Right ventricle myocardium superior (tissue), 1 donor: ENCODE data around the gene MDH1. TPM values are rescaled to one million over a fixed set of nuclear protein-coding genes. Genes with fewer than 3 reads are reported as not detected.
A peak's percentile ranks its signal among the peaks of the same experiment; 100 is the strongest.
"Not testable (repeated sequence)": the region's sequence is repeated elsewhere in the genome, so short reads cannot be mapped to it uniquely, and the experiment has no call there.

Source experiments
- ATAC-seq: fragments of 200-7000 bp; cut with Tn5 transposase; one replicate; pipeline ENCODE4 v1.9.1; 2020; ENCODE audit warnings: mild to moderate bottlenecking; ENCODE audit not compliant: poor library complexity
- DNase-seq: peaks from one replicate; pipeline ENCODE4 v3.0.0-alpha.2; 2020
- intact Hi-C: fragments of 100-400 bp; cut with DNase I; formaldehyde crosslinking; loops from one replicate; pipeline ENCODE4 v1.11.2; 2022
- total RNA-seq: library from RNA; stranded (reverse); fragmentation: NEBNext Ultra II Directional; extraction: Animal tissue kit (Norgen Biotek cat#: 25700); gene quantifications from one replicate; pipeline ENCODE4 v1.2.1, GENCODE V29; 2021
- donor health status: DM: no; HTN: yes; CAD: no; lungs with severe emphysema.

MDH1 gene
- total RNA-seq, 1 donor from 2014 or later = 1,328 TPM

DNA sequence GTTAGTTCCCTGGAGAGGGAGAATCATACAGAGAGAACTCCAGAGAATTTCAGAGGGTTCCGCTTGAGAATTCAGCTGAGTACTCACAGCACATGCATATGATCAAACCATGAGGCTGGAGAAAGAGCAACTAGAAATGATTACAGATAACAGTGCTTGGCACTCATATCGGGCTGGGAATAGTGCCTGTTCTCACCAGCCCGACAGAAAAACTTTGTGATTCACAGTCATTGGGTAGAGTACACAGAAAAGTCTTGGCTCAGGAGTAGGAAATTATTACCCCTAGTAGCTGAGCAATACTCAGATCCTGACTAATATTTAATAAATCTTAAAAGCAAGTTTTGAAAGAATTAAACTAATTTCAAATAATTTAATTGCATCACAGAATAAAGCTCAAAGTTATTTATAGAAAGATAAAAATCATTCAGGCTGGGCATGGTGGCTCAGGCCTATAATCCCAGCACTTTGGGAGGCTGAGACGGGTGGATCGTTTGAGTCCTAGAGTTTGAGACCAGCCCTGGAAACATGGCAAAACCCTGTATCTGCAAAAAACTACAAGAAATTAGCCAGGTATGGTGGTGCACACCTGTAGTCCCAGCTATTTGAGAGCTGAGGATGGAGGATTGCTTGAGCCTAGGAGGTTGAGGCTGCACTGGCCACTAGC, 7.3 kb upstream of the MDH1 start:
- DNase-seq (peak; percentile 44), ATAC-seq (peak; percentile 93)
- intact Hi-C loops = no loop called here

- intact Hi-C loops = no loop called here
- DNase-seq = no peak
- no peak for ATAC-seq
Observed at GRCh38 chr2:63582873-63583272, 5.9 kb upstream of the MDH1 start.

GRCh38 chr2:63587814-63588384, 864 bp upstream of the MDH1 start:
- ATAC-seq = no peak
- intact Hi-C loops = no loop called here

GRCh38 chr2:63589148-63589958, 590 bp downstream of the MDH1 start:
- ATAC-seq (peak; percentile 25), DNase-seq (no peak)
- intact Hi-C loops = no loop called here

More at GRCh38 chr2:63587814-63588384, 864 bp upstream of the MDH1 start:
- DNase-seq = no peak

DNA sequence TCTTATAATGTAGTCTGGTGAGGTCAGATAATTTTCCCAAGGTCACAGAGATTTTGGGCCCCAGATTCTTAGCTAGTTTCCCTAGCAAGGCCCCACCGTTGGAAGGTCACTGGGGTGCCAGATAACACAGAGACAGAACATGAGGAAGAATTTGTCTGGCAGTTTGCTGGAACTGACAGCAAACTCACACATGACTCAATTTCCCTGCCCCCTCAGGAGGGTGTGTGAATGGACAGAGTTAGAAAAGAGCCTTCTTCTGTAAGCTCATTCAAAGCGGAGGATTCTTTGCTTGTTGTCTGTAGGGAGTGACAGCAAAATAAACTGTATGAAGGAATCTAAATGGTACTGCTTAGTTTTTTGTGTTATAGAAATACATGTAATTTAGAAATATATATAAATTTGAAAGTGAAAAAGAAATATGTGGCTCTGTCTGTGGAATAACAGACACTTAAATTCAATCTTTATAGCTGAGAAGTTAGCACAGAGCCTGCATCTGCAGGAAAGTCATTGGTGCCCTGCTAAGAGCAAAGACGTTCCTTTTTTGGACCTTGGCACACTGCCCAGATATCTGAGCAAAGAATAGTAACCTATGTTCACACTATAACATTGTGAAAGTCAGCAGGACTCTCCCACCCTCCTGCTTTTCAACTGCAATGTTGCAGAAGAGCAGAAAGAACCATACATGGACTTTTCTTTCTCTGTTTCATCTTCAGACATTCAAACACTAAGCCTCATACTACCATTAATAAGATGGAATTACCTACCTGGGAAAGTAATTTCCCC, 2.1 kb downstream of the MDH1 start:
- ATAC-seq (peak; percentile 48), DNase-seq (peak; percentile 42)
- intact Hi-C loops = no loop called here

GRCh38 chr2:63591566-63592175, 2.9 kb downstream of the MDH1 start:
- DNase-seq (no peak), ATAC-seq (no peak)
- intact Hi-C loops = no loop called here

GRCh38 chr2:63594660-63595059, 5.9 kb downstream of the MDH1 start:
- intact Hi-C loops = no loop called here
- ATAC-seq = no peak
- DNase-seq = no peak

- no peak for DNase-seq
- intact Hi-C loops = no loop called here
- ATAC-seq = no peak
Observed at GRCh38 chr2:63596401-63596883, 7.7 kb downstream of the MDH1 start.

GRCh38 chr2:63598981-63599380, 10.2 kb downstream of the MDH1 start:
- no peak for DNase-seq
- intact Hi-C loops = no loop called here
- ATAC-seq = no peak

DNA sequence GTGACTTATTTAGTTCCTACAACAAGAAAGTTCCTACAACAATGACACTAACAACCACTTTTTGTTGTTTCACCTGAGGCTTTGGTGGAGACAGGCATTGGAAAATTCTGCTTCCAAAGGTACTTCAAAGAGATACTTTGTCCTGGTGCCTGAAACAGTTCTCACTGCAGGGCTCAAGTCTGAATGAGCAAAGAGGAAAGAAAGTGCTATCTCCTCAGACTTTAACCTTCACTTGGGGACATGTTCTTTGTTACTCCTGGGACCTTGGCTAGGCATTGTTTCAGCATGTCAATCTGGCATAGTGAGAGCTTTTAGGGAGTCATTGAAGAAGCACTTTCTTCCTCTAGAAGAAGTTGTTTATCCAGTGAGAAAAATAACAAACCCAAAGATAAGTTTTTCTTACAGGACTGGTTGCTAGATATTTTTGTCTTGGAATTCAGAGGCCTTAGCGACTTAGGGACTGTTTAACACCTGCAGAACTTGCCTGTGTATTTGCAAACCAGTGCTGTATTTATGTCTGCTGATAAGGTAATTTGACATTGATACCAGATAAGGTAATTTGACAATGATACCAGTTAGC, 12.2 kb downstream of the MDH1 start:
- ATAC-seq (no peak), DNase-seq (no peak)
- intact Hi-C loops = no loop called here

DNA sequence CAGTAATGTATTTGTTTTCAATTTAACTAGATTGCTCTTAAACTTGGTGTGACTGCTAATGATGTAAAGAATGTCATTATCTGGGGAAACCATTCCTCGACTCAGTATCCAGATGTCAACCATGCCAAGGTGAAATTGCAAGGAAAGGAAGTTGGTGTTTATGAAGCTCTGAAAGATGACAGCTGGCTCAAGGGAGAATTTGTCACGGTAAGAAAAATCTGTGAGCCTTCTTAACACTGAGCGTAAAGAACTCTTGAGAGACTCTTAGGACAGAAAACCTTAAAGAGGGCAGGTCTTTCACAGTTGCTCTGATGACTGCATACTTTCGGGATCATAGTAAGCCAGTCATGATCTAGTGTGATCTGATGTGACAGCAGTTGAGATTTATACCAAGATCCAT, 15.9 kb downstream of the MDH1 start:
- intact Hi-C loops = no loop called here
- DNase-seq (no peak), ATAC-seq (no peak)

GRCh38 chr2:63608865-63609264, 20.1 kb downstream of the MDH1 start:
- intact Hi-C loops, DNase-seq: not testable (repeated sequence)
- peak; percentile 14 for ATAC-seq

GRCh38 chr2:63610525-63610924, 21.8 kb downstream of the MDH1 start:
- ATAC-seq = no peak
- DNase-seq = no peak
- intact Hi-C loops = no loop called here

GRCh38 chr2:63613391-63613901, 24.7 kb downstream of the MDH1 start:
- intact Hi-C loops = no loop called here
- ATAC-seq (no peak), DNase-seq (no peak)

DNA sequence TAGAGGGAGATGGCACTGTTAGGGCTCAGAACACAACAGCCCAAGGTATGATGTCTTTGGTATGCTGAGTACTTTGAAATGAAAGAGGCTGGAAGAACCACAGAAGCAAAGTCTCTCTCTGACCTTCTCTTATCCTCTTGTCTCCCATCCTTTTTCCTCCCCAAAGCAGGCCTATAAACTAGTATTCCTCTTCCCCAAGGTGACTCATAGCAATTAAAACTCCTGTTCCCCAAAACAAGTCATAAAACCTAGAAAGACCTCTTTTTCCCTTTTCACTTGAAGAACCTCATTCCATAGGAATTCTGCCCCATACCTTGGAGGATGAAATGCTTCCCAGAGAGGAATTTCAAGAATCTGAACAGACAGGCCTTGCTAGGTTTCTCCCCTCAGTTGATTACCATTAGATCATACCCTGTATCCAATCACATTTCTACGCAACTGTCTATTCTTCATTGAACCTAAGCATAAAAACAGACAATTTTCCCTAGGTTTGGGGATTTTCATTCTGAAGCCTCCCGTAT, 25.7 kb downstream of the MDH1 start:
- intact Hi-C loops = no loop called here
- ATAC-seq (no peak), DNase-seq (no peak)

GRCh38 chr2:63614983-63615945, 26.5 kb downstream of the MDH1 start:
- intact Hi-C loops = no loop called here
- ATAC-seq (no peak), DNase-seq (no peak)

DNA sequence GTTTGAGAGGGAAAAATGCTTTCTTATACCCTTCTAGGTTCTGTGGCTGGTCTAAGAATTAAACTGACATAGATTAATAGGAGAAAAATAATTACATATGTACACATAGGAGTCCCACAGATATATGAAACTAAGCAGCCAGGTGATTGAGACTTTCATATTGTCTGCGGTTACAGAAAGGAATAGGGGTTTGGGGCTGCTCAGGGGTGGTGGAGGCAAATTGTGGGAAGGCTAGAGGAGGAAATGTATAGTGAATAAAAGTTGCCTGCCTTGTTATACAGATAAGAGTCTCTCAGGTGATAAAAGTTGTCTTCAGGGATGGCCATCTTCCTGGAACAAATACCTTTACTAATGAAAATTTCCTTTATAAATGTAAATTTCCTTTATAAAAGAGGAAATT, 28.6 kb downstream of the MDH1 start:
- intact Hi-C loops = no loop called here
- ATAC-seq = no peak
- DNase-seq = no peak
